PFSK-1 (cell line): Measurements from ENCODE around the gene SPAG4.

ENCODE experiments used
- FOXP2 ChIP-seq: optimal IDR thresholded peaks from 2 replicates; pipeline ENCODE3; 2011; ENCODE audit warnings: borderline replicate concordance, control low read depth, inconsistent platforms; ENCODE audit not compliant: insufficient read depth; ENCODE audit errors: extremely low read length, extremely low read depth
- REST ChIP-seq, 2 experiments: IDR thresholded peaks; 2 replicates each; pipeline versions ENCODE4 v1.6.1 to v1.8.0; 2011 to 2012; ENCODE audit warnings: low read depth in 2 of 2, low read length in 2 of 2, control low read depth in 1 of 2, inconsistent platforms in 1 of 2, mild to moderate bottlenecking in 1 of 2, moderate library complexity in 1 of 2; ENCODE audit not compliant: insufficient read depth in 1 of 2
- TAF1 ChIP-seq: IDR thresholded peaks from 2 replicates; pipeline ENCODE4 v1.6.1; 2012; ENCODE audit warnings: low read length, control low read depth, borderline replicate concordance; ENCODE audit not compliant: insufficient read depth

DNA sequence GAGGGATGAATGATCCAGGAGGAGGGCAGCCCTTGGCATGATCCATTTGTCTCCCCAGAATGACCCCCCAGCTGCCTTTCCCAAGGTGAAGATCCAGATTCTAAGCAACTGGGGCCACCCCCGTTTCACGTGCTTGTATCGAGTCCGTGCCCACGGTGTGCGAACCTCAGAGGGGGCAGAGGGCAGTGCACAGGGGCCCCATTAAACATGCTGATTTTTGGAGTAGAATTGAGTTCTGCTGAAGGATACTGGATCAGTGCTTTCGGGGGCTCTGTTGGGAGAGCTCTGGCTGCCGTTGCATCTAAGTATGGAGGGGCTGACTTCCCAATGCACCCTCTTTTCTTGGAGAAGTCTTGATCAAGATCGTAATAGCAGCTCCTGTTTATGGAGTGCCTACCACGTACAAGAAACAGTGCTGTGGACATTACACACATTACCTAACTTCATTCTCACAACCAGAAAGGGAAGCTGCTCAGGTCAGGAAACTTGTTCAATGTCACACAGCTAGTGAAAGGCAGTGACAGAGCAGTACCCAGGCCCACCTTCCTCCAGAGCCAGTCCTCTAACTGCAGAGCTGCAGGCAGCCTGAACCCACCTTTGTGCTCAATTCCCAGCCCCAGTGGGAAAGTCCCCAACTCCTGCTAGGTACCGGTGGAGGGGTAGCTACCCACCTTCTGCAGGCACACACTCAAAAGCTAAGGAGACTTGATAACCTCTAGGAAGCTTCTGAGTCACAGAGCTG is 5.4 kb downstream of the SPAG4 start:
- TF ChIP-seq TAF1: no peak
- TF ChIP-seq FOXP2: no peak
- no peak for TF ChIP-seq REST (IDR thresholded peaks at IDR 0.05; ENCODE audit: insufficient read depth in 1 of 2, low read depth in 2 of 2, low read length in 2 of 2)
